T-helper 9 cell (primary cell): ENCODE results near the gene COCH.

Experiments
- DNase-seq: peaks from one replicate; pipeline ENCODE4 v3.0.0-alpha.2; 2020
- total RNA-seq, 2 donors: gene quantifications; one replicate each; lab custom pipeline; 2026; lab: John Stamatoyannopoulos, UW

The COCH gene
- 0 to 0.63 reads per million in 2 donors for total RNA-seq

- no peak for DNase-seq
Measured at GRCh38 chr14:30874120-30874998, at the start of gene COCH. TSS of gene COCH (plus strand) at chr14:30874559. CDS start at chr14:30874939, 380 bp downstream.

- no peak for DNase-seq
Measured at GRCh38 chr14:30826070-30826469, 48.3 kb upstream of the COCH start.

- no peak for DNase-seq
Measured at GRCh38 chr14:30829853-30830252, 44.5 kb upstream of the COCH start.

- no peak for DNase-seq
Measured at GRCh38 chr14:30834353-30834752, 40.0 kb upstream of the COCH start.

- no peak for DNase-seq
Measured at GRCh38 chr14:30838351-30838750, 36.0 kb upstream of the COCH start.

GRCh38 chr14:30840086-30840779 is 34.1 kb upstream of the COCH start:
- no peak for DNase-seq

GRCh38 chr14:30842431-30842830 is 31.9 kb upstream of the COCH start:
- DNase-seq: no peak

GRCh38 chr14:30848449-30849240 is 25.7 kb upstream of the COCH start:
- DNase-seq: no peak

GRCh38 chr14:30849354-30849753 is 25.0 kb upstream of the COCH start:
- no peak for DNase-seq

GRCh38 chr14:30849983-30850382 is 24.4 kb upstream of the COCH start:
- DNase-seq: no peak

- DNase-seq: no peak
Measured at GRCh38 chr14:30853946-30854345, 20.4 kb upstream of the COCH start.

- no peak for DNase-seq
Measured at GRCh38 chr14:30854492-30854891, 19.9 kb upstream of the COCH start.

- DNase-seq: no peak
Measured at GRCh38 chr14:30855345-30856037, 18.9 kb upstream of the COCH start.

GRCh38 chr14:30861200-30861599 is 13.2 kb upstream of the COCH start:
- no peak for DNase-seq

GRCh38 chr14:30864934-30865333 is 9.4 kb upstream of the COCH start:
- no peak for DNase-seq

- DNase-seq: no peak
Measured at GRCh38 chr14:30868736-30869135, 5.6 kb upstream of the COCH start.

GRCh38 chr14:30869551-30870155 is 4.7 kb upstream of the COCH start:
- no peak for DNase-seq

- no peak for DNase-seq
Measured at GRCh38 chr14:30872602-30873001, 1.8 kb upstream of the COCH start.

GRCh38 chr14:30873308-30874119 is 845 bp upstream of the COCH start:
- no peak for DNase-seq

GRCh38 chr14:30874999-30875787 is 834 bp downstream of the COCH start:
- no peak for DNase-seq

- DNase-seq: no peak
Measured at GRCh38 chr14:30875788-30876053, 1.4 kb downstream of the COCH start.
